GM12865 (cell line): Measurements from ENCODE around the gene CTNNA3.
A peak's percentile ranks its signal among the peaks of the same experiment; 100 is the strongest.

Experiments used
- DNase-seq: peaks from one replicate; pipeline ENCODE4 v3.0.0; 2010; ENCODE audit warnings: low read depth
- H3K4me3 ChIP-seq: 2 replicates; pipeline ENCODE4 v1.5.1; 2011; ENCODE audit warnings: mild to moderate bottlenecking, low read depth, low read length, control low read depth
- CTCF ChIP-seq: IDR thresholded peaks from 2 replicates; pipeline ENCODE4 v1.5.1; 2011; ENCODE audit warnings: low read length, control low read depth, low read depth, inconsistent platforms; ENCODE audit not compliant: insufficient read depth; ENCODE audit errors: missing control alignments

CTNNA3 gene

GRCh38 chr10:66467042-66467441, 1229.0 kb downstream of the CTNNA3 start:
- DNase-seq, result no peak
- no peak for TF ChIP-seq CTCF
- H3K4me3 ChIP-seq, result no peak overlapping the region

- H3K4me3 ChIP-seq, result no peak overlapping the region
- TF ChIP-seq CTCF, result no peak
- no peak for DNase-seq
Observed at GRCh38 chr10:66466622-66467021, 1229.4 kb downstream of the CTNNA3 start.

- H3K4me3 ChIP-seq, result no peak overlapping the region
- no peak for TF ChIP-seq CTCF
- no peak for DNase-seq
Observed at GRCh38 chr10:66463611-66464010, 1232.4 kb downstream of the CTNNA3 start.

DNA sequence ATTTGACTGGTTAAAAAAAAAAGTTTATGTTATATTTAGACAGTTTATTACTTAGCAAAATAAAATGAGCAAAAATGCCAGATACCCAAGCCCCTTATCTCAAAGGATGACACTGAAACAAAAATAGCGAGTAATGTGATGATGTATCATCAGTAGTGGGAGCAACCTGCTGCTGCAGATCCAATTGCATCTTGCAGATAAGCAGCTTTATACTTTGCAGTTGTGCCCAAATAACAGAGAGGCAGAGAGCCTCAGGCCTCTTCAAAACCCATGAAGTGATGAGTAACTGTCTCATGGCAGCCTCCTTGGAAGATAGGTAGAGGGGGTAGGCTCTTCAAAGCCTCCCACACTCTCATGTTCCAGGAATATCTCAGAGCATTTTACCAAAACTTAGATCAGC, 1238.4 kb downstream of the CTNNA3 start:
- H3K4me3 ChIP-seq, result no peak overlapping the region
- no peak for DNase-seq
- no peak for TF ChIP-seq CTCF

DNA sequence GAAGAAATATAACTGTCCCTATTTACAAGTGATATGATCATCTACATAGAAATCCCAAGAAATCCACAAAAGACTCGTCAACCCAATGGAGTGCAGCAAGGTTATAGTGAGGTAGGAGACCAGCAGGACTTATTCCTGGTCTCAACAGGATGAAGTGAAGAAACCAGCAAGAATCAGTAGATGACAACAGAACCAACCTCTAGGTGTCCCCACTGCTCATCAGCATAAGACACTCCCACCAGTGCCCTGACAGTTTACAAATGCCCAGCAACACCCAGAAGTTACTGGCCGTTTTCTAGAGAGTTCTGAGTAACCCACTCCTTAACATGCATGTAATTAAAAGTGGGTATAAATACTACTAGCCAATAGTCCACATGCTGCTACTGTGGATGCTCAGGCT, 1240.7 kb downstream of the CTNNA3 start:
- no peak overlapping the region for H3K4me3 ChIP-seq
- peak; percentile 0 for DNase-seq
- TF ChIP-seq CTCF, result no peak

DNA sequence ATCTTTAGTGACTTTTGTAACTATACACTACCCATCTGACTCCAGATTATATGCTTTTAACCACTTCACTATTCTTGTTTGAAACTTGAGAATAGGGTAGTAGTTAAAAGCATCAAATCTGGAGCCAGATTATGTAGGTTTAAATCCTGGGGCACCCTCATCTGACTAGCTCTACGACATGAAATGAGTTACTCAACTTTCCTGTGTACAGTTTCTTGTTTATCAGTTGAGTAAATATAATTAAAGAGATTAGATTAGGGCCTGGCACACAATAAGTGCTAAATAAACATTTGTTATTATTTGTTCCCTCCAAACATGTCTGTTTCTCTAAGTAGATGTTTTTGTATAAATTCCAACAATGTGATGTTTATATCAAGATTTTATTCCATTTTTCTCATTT, 1255.4 kb downstream of the CTNNA3 start:
- TF ChIP-seq CTCF, result no peak
- H3K4me3 ChIP-seq, result no peak overlapping the region
- no peak for DNase-seq

DNA sequence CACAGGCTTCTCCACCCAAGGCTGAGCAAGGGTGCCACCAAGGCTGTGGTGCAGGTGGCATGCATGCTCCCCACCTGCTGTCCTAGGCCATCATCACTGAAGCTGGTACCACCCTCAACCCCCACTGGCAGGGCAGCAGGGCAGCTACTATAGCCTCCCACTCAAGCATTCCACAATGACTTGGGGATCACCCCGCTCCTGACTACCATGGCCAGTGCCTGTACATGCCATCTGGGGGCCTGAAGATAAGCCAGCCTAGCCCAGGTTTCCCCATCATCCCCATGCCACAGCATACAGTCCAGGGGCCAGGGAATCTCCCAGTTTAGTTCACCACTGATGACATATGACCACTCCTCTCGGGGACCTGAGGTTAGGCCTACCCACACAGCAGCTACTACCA, 1281.1 kb downstream of the CTNNA3 start:
- no peak for TF ChIP-seq CTCF
- H3K4me3 ChIP-seq, result no peak overlapping the region
- DNase-seq, result no peak
